Measurements from ENCODE around the gene CCDC194.

CCDC194 gene

GRCh38 chr19:17357724-17358123 lies 36.3 kb downstream of the CCDC194 start:
- TF ChIP-seq, protein P1, sequence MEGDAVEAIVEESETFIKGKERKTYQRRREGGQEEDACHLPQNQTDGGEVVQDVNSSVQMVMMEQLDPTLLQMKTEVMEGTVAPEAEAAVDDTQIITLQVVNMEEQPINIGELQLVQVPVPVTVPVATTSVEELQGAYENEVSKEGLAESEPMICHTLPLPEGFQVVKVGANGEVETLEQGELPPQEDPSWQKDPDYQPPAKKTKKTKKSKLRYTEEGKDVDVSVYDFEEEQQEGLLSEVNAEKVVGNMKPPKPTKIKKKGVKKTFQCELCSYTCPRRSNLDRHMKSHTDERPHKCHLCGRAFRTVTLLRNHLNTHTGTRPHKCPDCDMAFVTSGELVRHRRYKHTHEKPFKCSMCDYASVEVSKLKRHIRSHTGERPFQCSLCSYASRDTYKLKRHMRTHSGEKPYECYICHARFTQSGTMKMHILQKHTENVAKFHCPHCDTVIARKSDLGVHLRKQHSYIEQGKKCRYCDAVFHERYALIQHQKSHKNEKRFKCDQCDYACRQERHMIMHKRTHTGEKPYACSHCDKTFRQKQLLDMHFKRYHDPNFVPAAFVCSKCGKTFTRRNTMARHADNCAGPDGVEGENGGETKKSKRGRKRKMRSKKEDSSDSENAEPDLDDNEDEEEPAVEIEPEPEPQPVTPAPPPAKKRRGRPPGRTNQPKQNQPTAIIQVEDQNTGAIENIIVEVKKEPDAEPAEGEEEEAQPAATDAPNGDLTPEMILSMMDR (IDR thresholded peaks at IDR 0.05; ENCODE audit: borderline replicate concordance, control extremely low read depth, extremely low read depth, insufficient read depth, missing control alignments): no peak
- in situ Hi-C loops (cut with MboI; ENCODE audit: low sequenced_read_pairs, unreplicated experiment): no loop called here

DNA sequence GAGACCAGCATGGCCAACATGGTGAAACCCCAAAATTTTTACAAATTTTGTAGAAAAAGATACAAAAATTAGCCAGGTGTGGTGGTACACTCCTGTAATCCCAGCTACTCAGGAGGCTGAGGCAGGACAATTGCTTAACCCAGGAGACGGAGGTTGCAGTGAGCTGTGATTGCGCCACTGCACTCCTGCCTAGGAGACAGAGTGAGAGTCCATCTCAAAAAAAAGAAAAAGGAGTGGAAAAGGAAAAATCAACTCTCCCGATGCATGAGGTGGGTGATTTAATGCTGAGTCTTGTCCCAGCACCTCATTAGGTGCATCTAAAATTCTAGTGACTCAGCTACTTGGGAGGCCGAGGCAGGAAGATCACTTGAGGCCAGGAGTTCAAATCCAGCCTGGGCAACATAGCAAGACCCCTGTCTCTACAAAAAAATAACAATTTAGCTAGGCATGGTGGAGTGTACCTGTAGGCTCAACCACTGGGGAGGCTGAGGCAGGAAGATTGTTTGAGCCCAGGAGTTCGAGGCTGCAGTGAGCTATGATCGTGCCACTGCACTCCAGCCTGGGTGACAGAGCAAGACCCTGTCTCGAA lies 36.8 kb downstream of the CCDC194 start:
- no peak for DNase-seq (ENCODE audit: low spot score)
- in situ Hi-C loops (cut with MboI; ENCODE audit: low sequenced_read_pairs, unreplicated experiment): no loop called here
- TF ChIP-seq, protein P1 (IDR thresholded peaks at IDR 0.05; ENCODE audit: borderline replicate concordance, control extremely low read depth, extremely low read depth, insufficient read depth, missing control alignments): no peak

More at GRCh38 chr19:17357724-17358123, 36.3 kb downstream of the CCDC194 start:
- no peak for DNase-seq (ENCODE audit: low spot score)

- in situ Hi-C loops (cut with MboI; ENCODE audit: low sequenced_read_pairs, unreplicated experiment): no loop called here
- no peak for DNase-seq (ENCODE audit: low spot score)
- TF ChIP-seq, protein P1 (IDR thresholded peaks at IDR 0.05; ENCODE audit: borderline replicate concordance, control extremely low read depth, extremely low read depth, insufficient read depth, missing control alignments): no peak
These were observed 40.6 kb downstream of the CCDC194 start for GRCh38 chr19:17353386-17353785.

- TF ChIP-seq, protein P1 (IDR thresholded peaks at IDR 0.05; ENCODE audit: borderline replicate concordance, control extremely low read depth, extremely low read depth, insufficient read depth, missing control alignments): no peak
- no peak for DNase-seq (ENCODE audit: low spot score)
- in situ Hi-C loops (cut with MboI; ENCODE audit: low sequenced_read_pairs, unreplicated experiment): no loop called here
These were observed 41.3 kb downstream of the CCDC194 start for GRCh38 chr19:17352608-17353280.

GRCh38 chr19:17351815-17352435 lies 42.1 kb downstream of the CCDC194 start:
- in situ Hi-C loops (cut with MboI; ENCODE audit: low sequenced_read_pairs, unreplicated experiment): no loop called here

DNA sequence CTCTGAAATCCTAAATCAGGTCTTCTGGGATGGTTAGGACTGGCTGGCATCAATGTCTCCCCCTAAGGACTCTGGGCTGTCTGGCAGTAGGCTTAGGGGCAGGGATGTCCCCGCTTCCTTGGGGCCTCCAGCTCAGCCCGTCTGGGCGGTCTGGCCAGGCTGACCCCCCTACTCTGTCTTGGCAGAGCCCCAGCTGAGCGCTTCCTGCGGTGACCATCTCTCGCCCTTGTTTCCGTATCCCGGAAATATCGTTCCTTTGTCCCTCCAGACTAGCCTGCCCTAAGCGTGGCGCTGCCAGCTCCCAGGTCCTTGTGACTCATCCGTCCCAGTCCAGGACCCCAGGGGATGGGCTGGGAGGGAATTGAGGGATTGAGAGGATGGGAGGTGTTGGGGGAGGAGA lies 45.3 kb downstream of the CCDC194 start:
- peak; percentile 21 for DNase-seq (ENCODE audit: low spot score)
- TF ChIP-seq, protein P1 (IDR thresholded peaks at IDR 0.05; ENCODE audit: borderline replicate concordance, control extremely low read depth, extremely low read depth, insufficient read depth, missing control alignments): no peak
- in situ Hi-C loops (cut with MboI; ENCODE audit: low sequenced_read_pairs, unreplicated experiment): loop anchor here (5.0 kb wide), 1 partner anchor 39 kb away; no protein-coding TSS in a partner anchor

More at GRCh38 chr19:17351815-17352435, 42.1 kb downstream of the CCDC194 start:
- TF ChIP-seq, protein P1 (IDR thresholded peaks at IDR 0.05; ENCODE audit: borderline replicate concordance, control extremely low read depth, extremely low read depth, insufficient read depth, missing control alignments): no peak
- DNase-seq (ENCODE audit: low spot score): no peak
